C4-2B (cell line): ENCODE results near the gene CYB561D2.

Experiments used
- ZFX ChIP-seq: fragments of 450-650 bp; IDR thresholded peaks from 2 replicates; pipeline ENCODE4 v1.6.1; 2017
- TF ChIP-seq, protein P1 (sequence below): fragments of 450-650 bp; conservative IDR thresholded peaks from 2 replicates; pipeline ENCODE4 v1.5.1; 2017; ENCODE audit warnings: mild to moderate bottlenecking

- TF ChIP-seq, protein P1, sequence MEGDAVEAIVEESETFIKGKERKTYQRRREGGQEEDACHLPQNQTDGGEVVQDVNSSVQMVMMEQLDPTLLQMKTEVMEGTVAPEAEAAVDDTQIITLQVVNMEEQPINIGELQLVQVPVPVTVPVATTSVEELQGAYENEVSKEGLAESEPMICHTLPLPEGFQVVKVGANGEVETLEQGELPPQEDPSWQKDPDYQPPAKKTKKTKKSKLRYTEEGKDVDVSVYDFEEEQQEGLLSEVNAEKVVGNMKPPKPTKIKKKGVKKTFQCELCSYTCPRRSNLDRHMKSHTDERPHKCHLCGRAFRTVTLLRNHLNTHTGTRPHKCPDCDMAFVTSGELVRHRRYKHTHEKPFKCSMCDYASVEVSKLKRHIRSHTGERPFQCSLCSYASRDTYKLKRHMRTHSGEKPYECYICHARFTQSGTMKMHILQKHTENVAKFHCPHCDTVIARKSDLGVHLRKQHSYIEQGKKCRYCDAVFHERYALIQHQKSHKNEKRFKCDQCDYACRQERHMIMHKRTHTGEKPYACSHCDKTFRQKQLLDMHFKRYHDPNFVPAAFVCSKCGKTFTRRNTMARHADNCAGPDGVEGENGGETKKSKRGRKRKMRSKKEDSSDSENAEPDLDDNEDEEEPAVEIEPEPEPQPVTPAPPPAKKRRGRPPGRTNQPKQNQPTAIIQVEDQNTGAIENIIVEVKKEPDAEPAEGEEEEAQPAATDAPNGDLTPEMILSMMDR: no peak
- no peak for TF ChIP-seq ZFX
Observed at GRCh38 chr3:50393061-50393460, 42.4 kb downstream of the CYB561D2 start.
